HG02571 (cell line): Measurements from ENCODE around the gene STYK1.

ENCODE experiments used
- ATAC-seq: cut with Tn5 transposase; IDR thresholded peaks from one replicate; pipeline ENCODE4 v1.9.1; 2021; ENCODE audit warnings: mild to moderate bottlenecking, moderate library complexity; ENCODE audit not compliant: unreplicated experiment

The STYK1 gene

GRCh38 chr12:10673659-10674384 lies at the start of gene STYK1:
STYK1 (minus strand) TSS chr12:10674052; CDS start chr12:10634618, 39,434 bp downstream.
- ATAC-seq, result no peak

- peak; percentile 55 for ATAC-seq
These were observed 49.3 kb upstream of the STYK1 start, which contains the start of gene YBX3 for GRCh38 chr12:10722905-10723746. YBX3 (minus strand) TSS chr12:10723323; CDS start chr12:10723111, 212 bp downstream.

DNA sequence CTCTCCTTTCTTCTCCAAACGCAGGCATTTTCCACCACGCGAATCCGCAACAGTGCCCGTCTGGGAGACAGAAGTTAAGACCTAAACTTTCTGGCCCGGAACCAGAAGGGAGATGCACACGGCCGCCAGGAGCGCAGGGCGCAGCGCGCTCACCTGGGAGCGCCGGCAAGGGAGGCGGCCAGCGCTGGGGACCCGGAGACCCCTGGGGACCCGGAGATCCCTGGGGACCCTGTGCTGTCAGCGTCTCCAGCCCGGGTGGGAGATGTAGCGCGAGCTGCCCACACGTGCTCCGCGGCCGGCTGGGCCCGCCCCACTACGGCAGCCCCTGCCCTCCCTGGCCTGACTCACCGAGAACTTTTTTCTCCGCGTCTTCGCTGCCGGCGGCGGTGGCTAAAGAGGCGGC lies 48.7 kb upstream of the STYK1 start:
- peak; percentile 42 for ATAC-seq

DNA sequence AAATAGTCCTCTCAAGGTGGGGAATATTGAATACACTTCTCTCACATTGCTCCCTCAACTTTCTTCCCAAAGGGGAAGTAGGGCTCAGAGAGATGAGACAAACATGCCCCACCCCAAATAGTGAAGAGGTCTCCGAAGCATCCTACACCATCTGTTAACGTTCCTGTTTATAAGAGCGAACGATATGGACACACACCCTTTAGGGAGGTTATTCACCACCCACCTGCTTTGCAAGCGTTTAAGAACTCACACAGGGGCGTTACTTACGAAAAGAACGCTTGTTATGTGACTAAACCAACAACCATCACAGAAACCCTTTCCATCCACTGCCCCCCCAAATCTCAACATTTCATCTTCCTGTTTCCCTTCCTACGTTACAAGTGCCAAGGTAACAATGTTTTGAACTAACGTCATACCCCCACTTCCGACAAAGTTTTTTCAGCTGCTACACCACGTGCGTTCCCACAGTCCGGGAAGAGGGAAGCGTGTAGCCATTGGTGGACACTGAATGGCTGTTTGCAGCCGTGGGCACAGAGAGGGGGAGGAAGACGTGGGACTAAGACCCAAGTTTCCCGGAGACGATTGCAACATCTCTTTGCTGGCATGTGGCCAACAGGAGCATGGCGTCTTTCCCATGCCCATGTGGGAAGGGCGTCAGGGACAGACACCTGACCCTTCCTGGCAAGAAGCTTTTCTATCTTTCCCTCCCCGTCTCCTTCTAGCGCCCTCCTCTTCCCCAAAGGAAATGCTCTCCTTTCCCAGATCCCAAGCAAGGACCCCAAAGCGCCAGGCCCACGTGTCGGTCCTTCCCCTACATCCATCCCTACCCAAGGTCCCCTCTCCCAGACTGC lies 48.0 kb upstream of the STYK1 start:
- ATAC-seq, result peak; percentile 31

DNA sequence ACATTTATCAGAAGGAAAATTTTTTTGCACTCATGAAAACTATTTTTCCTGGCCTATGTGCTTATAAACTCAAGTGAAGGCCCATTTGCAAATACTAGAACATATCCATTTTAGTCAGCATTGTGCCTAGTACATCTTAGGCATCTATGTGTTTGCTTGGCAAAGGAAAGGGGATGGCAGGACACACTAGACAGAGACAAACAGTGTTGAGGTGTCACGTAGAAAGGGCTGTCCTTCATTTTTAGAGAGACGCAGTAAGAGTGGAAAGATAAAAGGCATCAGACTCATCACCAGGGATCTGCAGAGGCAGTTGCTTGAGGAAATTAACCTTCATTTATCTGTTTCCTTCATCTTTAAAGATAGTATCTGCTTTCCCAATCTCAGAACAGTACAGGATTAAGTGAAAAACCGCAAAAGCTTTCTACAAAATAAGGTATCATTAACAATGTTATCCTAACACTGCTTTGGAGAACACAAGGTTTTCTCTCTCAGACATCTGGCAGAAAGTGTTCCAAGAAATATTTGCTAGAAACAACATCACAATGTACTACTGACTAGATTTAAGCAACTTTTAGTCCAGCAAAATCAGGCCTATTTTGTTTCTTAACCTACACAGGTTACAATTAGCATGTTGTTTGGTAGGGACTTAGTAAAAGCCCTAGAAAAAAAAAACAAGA lies 47.3 kb upstream of the STYK1 start:
- no peak for ATAC-seq

DNA sequence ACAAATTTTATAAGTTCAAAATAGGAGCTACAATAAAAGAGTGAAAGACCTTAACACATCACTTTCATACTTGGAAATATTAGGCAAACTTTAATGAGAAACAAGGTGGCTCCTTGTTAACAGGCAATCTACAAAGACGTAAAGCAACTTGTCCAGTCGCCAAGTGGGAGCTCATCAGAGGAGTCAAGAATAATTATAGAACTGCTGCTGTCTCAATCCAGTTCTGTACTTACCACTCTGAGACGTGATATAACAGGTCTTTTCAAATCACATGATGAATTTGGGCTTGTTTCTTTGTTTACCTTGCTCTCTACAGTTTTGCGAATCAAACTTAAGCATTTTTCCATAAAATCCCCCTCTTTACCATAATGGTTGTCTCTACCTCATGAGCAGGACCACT lies 45.6 kb upstream of the STYK1 start:
- no peak for ATAC-seq

DNA sequence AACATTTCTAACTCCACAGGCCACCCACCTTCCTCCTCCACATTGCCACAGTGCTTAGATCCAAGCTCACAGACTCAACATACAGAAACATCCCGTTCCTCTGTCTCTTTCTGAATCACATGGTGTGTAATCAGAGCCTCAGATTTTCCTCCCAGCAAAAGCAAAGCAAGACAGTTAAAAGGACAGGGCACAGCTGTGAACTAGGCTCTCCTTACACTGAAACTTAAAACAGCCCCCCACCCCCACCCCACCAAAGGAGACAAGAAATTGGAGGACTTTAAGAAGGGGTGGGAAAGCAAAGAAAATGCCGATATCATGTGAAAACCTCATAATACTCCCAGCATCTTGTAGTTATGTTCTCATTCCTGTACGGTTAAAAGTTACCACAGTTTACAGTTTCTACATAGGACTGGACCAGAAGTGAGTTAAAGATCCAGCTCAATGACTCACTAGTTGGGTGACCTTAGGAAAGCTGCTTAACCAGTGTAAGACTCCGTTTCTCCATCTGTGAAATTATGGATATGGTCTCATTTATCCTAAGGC lies 44.5 kb upstream of the STYK1 start:
- no peak for ATAC-seq

DNA sequence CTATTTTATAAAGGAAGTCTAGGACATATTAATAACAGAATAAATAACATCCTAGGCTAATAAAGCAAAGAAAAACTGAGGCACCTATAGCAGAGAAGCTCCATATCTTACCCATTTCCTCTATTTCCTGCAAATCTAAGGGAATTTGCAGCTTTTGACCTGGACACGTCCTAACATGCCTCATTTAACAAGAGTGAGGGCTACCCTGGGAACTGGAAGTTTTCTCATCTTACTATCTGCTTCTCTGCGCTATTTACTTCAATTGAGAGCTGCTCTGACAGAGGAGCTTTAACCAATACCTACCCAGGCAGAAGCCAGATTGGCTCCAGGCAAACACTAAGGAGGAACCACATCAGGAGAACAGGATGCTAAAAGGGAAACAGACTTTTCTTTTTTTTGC lies 43.6 kb upstream of the STYK1 start:
- ATAC-seq, result no peak

DNA sequence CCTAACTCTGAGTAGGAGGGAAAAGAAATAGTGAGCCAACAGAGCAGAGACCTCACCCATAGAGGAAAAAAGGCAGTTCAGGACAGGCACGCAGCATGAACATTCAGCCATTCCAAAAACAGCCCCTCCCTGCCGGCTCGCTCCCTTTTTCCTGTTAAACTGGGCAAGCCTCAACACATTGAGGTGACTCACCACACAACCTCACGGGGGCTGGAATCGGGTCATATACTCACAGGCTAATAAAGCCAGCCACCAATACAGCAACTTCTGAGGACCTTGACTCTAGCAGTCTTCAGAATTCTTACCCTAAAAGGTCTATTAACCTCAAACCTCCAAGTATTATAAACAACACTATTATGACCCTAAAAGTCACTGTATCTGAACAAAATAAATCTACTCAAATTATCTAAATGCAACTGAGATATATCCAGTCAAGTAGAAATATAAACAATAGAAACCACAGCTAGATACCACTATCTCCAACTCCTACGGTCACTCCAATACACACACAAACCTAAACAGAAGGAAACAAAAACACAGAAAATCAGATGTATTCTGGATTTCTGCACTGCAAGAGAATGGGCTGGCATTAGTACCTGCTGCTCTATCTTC lies 43.0 kb upstream of the STYK1 start:
- ATAC-seq, result no peak

DNA sequence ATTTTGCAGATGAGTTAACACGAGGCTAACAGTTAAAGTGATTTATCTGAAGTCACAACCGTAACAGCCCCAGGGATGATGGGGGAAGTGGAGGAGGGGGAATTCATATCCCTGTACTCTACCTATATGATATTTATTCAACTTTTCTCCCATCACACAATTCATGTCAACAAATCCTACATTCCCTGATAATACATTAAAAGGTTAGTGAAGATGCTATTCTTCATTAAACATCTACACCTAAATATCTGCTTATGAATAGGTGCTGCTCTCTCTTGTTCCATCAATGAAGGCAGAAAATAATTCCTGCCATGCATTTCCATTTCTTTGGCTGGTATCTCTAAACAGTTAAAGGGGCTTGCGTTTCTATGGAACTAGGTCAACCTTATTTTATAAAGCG lies 42.4 kb upstream of the STYK1 start:
- ATAC-seq, result no peak

DNA sequence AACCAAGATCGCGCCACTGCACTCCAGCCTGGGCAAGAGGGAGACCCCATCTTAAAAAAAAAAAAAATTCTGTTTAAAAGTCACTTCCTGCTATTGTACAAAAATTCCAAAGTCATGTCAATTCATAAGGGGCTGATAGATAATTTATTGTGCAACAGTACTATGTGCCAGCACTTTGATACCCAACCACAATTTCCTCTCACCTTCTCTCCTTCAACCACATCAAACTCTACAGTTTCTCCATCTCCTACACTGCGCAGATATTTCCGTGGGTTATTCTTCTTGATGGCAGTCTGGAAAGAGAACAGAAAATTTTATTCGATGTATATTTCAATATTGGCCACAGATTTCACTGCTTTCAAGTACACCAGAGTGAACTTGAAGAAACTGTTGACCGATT lies 41.6 kb upstream of the STYK1 start:
- no peak for ATAC-seq

DNA sequence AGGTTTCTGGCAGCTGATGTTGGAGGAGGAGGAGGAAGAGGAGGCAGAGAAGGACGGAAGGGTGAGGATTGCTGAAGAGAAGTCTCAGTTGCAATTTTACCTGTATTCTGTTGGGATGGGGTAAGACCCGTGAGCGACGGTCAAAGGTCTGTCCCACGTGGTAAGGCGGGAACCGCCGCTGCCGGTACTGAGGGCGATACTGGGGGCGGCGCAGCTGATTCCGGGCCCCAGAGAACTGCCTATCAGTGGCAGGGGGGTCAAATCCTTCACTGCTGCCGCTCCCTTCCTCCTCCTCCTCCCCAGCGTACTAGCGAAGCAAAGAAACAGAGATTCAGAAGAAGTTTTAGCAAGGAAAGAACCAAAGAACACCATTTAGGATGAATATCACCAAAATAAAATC lies 36.0 kb upstream of the STYK1 start:
- ATAC-seq, result no peak

DNA sequence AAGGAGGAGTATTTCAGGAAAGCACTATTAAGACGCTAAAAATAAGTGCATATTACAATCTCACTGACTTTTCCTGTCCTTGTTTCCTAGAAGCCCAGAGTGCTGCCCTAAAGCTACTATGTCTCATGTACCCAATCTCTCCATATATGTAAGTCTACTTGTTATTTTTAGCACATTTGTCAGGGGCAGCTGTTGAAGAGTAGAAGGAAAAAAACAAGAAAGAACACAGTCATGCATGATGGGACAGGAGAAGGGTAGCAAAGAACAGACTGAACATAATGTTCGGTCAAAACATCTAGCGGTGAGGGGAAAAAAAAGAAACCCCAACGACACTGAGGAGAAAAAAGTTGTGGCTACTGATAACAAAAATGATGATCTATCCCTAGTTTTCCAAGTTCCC lies 35.0 kb upstream of the STYK1 start:
- no peak for ATAC-seq

GRCh38 chr12:10705655-10706054 lies 31.8 kb upstream of the STYK1 start:
- ATAC-seq, result no peak

GRCh38 chr12:10701843-10702242 lies 28.0 kb upstream of the STYK1 start:
- no peak for ATAC-seq

DNA sequence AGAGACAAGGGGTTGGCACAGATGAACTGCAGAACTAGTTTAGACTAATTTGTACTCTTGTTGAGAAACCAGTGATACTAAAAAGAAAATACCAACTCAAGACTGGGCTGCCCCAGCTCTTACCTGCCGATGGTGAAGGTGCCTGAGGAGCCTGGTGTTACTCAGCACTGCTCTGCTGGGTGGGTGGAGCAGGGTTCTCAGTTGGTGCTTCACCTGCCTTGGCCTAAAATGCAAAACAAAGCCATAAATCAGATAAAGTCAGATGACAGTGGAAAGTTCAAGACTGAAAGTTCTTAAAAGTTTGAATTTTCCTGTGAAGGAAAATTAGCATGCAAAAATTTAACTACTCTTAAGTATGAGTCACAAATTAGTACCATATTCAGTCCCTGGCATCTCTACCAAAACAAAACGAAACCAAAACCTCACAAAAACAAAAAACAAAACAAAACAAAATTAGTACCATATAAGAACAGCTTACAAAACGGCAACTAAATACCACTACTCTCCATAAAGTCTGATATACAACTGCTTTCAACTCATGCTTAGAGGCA lies 27.4 kb upstream of the STYK1 start:
- peak; percentile 71 for ATAC-seq

GRCh38 chr12:10700581-10700980 lies 26.7 kb upstream of the STYK1 start:
- ATAC-seq, result no peak

DNA sequence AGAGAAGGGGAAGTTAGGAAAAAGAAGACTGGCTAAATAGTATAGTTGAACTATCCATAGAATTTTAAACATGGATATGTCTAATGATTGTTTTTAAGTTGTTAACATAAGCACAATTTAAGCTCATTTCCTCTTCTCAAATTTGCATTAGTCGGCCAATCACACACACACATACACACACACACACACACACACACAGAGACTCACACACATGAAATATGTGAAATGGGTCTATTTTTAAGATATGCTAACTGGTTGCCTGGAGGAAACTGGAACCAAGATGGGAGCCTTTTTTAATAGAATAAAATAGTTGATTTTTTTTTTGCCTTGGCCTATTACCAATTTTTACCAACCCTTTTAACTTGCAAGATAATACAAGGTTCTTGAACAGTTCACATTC lies 24.0 kb upstream of the STYK1 start:
- ATAC-seq, result no peak

- ATAC-seq, result no peak
These were observed 23.3 kb upstream of the STYK1 start for GRCh38 chr12:10697156-10697555.

- ATAC-seq, result no peak
These were observed 17.1 kb upstream of the STYK1 start for GRCh38 chr12:10690906-10691305.
